Heart left ventricle (tissue), 13 donors: ENCODE data around the gene CYP2D6.

Source experiments
- CTCF ChIP-seq, 12 donors: fragments of 200-600 bp; sonication (generic) in 4 of 12; IDR thresholded peaks; one replicate each; pipeline versions ENCODE4 v1.5.0 to v1.8.0; 2018 to 2022; ENCODE audit warnings: antibody characterized with exemption in 12 of 12, mild to moderate bottlenecking in 5 of 12
- POLR2A ChIP-seq, 2 donors: fragments of 450-650 bp; IDR thresholded peaks; one replicate each; pipeline ENCODE4 v1.6.1; 2017; ENCODE audit warnings: antibody characterized with exemption in 2 of 2, mild to moderate bottlenecking in 2 of 2, moderate library complexity in 2 of 2
- donor health status: ischemic (EF 13 %, LVEDD 7.1; RV severe dilation, severe dysfunction).
- donor health status: DM: no; HTN: yes; CAD: no.
- donor health status: DM: no; HTN: no; CAD: no.
- donor health status: ischemic (EF 25% LVEDD 6.9; RV normal size, moderate dysfunction).
- donor health status: ischemic (EF 25% LVEDD 5.7; RV mildly dilated, moderate dysfunction).
- donor health status: ischemic (EF 35%, LVEDD 5.7; RV mildly dilated, moderate dysfunction).
- donor health status: nonischemic (EF 11% LVEDD 7.7; RV severe dilation, severe dysfunction).
- donor health status: DM: yes; HTN: yes; CAD: no.
- donor health status: PGD.
- donor health status: ischemic (EF 29% LVEDD 5.4; RV normal size, mild dysfunction).
- donor health status: nonischemic (EF 23%, LVEDD 6.1; RV moderate dilation, normal function).

- TF ChIP-seq CTCF (IDR thresholded peaks at IDR 0.05) (no peak), POLR2A (IDR thresholded peaks at IDR 0.05) (no peak)
Measured at GRCh38 chr22:42138972-42139371, 8.4 kb upstream of the CYP2D6 start.
